HepG2 (cell line): ENCODE data around the gene BORCS5. TPM values are rescaled to one million over a fixed set of nuclear protein-coding genes. Genes with fewer than 3 reads are reported as not detected.

ENCODE experiments used
- ATAC-seq: fragments of 200-7000 bp; cut with Tn5 transposase; 3 replicates; pipeline ENCODE4 v1.9.1; 2020; ENCODE audit warnings: mild to moderate bottlenecking, moderate library complexity
- BruUV-seq: library from RNA; stranded (reverse); fragments of 400-500 nt; replicated peaks from 2 replicates; lab custom pipeline; 2021; lab: Mats Ljungman, UMichigan
- CTCF ChIA-PET: fragments of 300-600 bp; formaldehyde crosslinking; extraction: SDS; loops from one replicate; lab custom pipeline; 2021; ENCODE audit warnings: low total read pairs, inconsistent platforms, low intra/inter-chr PET ratio; lab: Yijun Ruan, JAX
- POLR2A ChIA-PET: fragments of 350-600 bp; sonication (Branson Sonifier 250); formaldehyde crosslinking; loops from one replicate; lab custom pipeline; 2020; ENCODE audit warnings: antibody characterized with exemption, inconsistent platforms; lab: Yijun Ruan, JAX
- DNase-seq: peaks from one replicate; pipeline ENCODE4 v3.0.0-alpha.2; 2015; ENCODE audit warnings: low spot score
- FAIRE-seq: peaks from 3 replicates; lab custom pipeline; 2011; peaks lifted over from hg19 to GRCh38; lab: Jason Lieb, UNC
- H2AFZ ChIP-seq: one replicate; pipeline ENCODE4 v1.6.1; 2011; ENCODE audit warnings: low read length, inconsistent platforms
- H3K27ac ChIP-seq: fragments of 300-600 bp; 3 replicates; pipeline ENCODE4 v1.8.0; 2011; ENCODE audit warnings: mixed run types, mild to moderate bottlenecking, mixed read lengths, low read length, inconsistent platforms; ENCODE audit not compliant: insufficient read depth; ENCODE audit errors: extremely low read length
- H3K27me3 ChIP-seq, 2 experiments: fragments of 200-600 bp in 1 of 2; 2 replicates in 1 of 2; 3 replicates in 1 of 2; pipeline versions ENCODE4 v1.6.0 to v1.8.0; 2011; ENCODE audit warnings: low read length in 2 of 2, mild to moderate bottlenecking in 2 of 2, moderate library complexity in 2 of 2, inconsistent platforms in 1 of 2; ENCODE audit not compliant: insufficient read depth in 2 of 2, control insufficient read depth in 1 of 2
- H3K36me3 ChIP-seq, 2 experiments: fragments of 200-600 bp in 1 of 2; replicated peaks in 1 of 2; 2 replicates in 1 of 2; 3 replicates in 1 of 2; pipeline versions ENCODE4 v1.5.1 to v1.8.0; 2011; ENCODE audit warnings: low read length in 2 of 2, inconsistent platforms in 1 of 2; ENCODE audit not compliant: insufficient read depth in 2 of 2, control insufficient read depth in 1 of 2
- H3K4me1 ChIP-seq: 2 replicates; pipeline ENCODE4 v1.5.1; 2012; ENCODE audit warnings: low read length, inconsistent platforms; ENCODE audit not compliant: insufficient read depth
- H3K4me2 ChIP-seq: 2 replicates; pipeline ENCODE4 v1.6.0; 2011; ENCODE audit warnings: low read depth, low read length, inconsistent platforms
- H3K4me3 ChIP-seq, 3 experiments: fragments of 200-600 bp in 1 of 3; sonication (generic), shearing (Covaris generic) in 1 of 3; replicated peaks in 1 of 3; 2 replicates each; pipeline ENCODE4 v1.5.1; 2011 to 2016; ENCODE audit warnings: low read length in 3 of 3, inconsistent platforms in 2 of 3, low read depth in 2 of 3, mild to moderate bottlenecking in 2 of 3, control low read depth in 1 of 3, mixed read lengths in 1 of 3; ENCODE audit not compliant: insufficient read depth in 1 of 3
- H3K79me2 ChIP-seq: one replicate; pipeline ENCODE4 v1.6.1; 2011; ENCODE audit warnings: low read length, inconsistent platforms; ENCODE audit not compliant: insufficient read depth
- H3K9ac ChIP-seq: 2 replicates; pipeline ENCODE4 v1.6.0; 2011; ENCODE audit warnings: mild to moderate bottlenecking, low read depth, low read length, inconsistent platforms; ENCODE audit not compliant: insufficient read depth
- H3K9me3 ChIP-seq: 2 replicates; pipeline ENCODE4 v1.5.1; 2012; ENCODE audit warnings: mild to moderate bottlenecking, low read length
- H4K20me1 ChIP-seq: 2 replicates; pipeline ENCODE4 v1.6.0; 2011; ENCODE audit warnings: inconsistent platforms, mild to moderate bottlenecking, low read length, moderate library complexity; ENCODE audit not compliant: insufficient read depth
- BCLAF1 ChIP-seq: fragments of 450-650 bp; IDR thresholded peaks from 2 replicates; pipeline ENCODE4 v1.6.1; 2017; ENCODE audit warnings: mild to moderate bottlenecking
- IRX3 ChIP-seq: sonication (generic); formaldehyde crosslinking; IDR thresholded peaks from 2 replicates; pipeline ENCODE4 v1.8.1; 2023; ENCODE audit warnings: mild to moderate bottlenecking, low read depth, missing genetic modification reagents, borderline replicate concordance
- SMAD3 ChIP-seq: sonication (generic); formaldehyde crosslinking; IDR thresholded peaks from 2 replicates; pipeline ENCODE4 v1.4.0; 2020; ENCODE audit warnings: missing genetic modification reagents
- SOX5 ChIP-seq: IDR thresholded peaks from 2 replicates; pipeline ENCODE4 v1.6.1; 2016; ENCODE audit warnings: borderline replicate concordance
- YEATS4 ChIP-seq: sonication (generic); formaldehyde crosslinking; IDR thresholded peaks from 2 replicates; pipeline ENCODE4 v1.4.0; 2020; ENCODE audit warnings: missing genetic modification reagents, borderline replicate concordance
- ZNF232 ChIP-seq: sonication (generic); formaldehyde crosslinking; IDR thresholded peaks from 2 replicates; pipeline ENCODE4 v1.4.0; 2020; ENCODE audit warnings: missing genetic modification reagents, borderline replicate concordance
- ZNF282 ChIP-seq: fragments of 450-650 bp; IDR thresholded peaks from 2 replicates; pipeline ENCODE4 v1.6.1; 2018; ENCODE audit not compliant: partially characterized antibody
- ZNF296 ChIP-seq: sonication (generic); formaldehyde crosslinking; conservative IDR thresholded peaks from 2 replicates; pipeline ENCODE4 v1.5.0; 2020; ENCODE audit warnings: mild to moderate bottlenecking, missing genetic modification reagents
- ZNF44 ChIP-seq: sonication (generic); formaldehyde crosslinking; IDR thresholded peaks from 2 replicates; pipeline ENCODE4 v1.5.1; 2020; ENCODE audit warnings: mild to moderate bottlenecking, missing genetic modification reagents
- ZNF564 ChIP-seq: sonication (generic); formaldehyde crosslinking; IDR thresholded peaks from 2 replicates; pipeline ENCODE4 v1.8.1; 2023; ENCODE audit warnings: mild to moderate bottlenecking, missing genetic modification reagents
- ZNF891 ChIP-seq: sonication (generic); formaldehyde crosslinking; IDR thresholded peaks from 2 replicates; pipeline ENCODE4 v1.5.0; 2020; ENCODE audit warnings: mild to moderate bottlenecking, missing genetic modification reagents
- WGBS: methylation state at CpG from one replicate; pipeline ENCODE4 v1.1.6; 2017; ENCODE audit warnings: low lambda C conversion rate; 5-methylcytosine and 5-hydroxymethylcytosine counted together
- in situ Hi-C: cut with HindIII; loops from 2 replicates; pipeline ENCODE4 v1.10.0; 2017; ENCODE audit warnings: low pct_unique_long_range_greater_than_20kb; ENCODE audit not compliant: extremely low pct_ligation_motif_present
- intact Hi-C: fragments of 100-400 bp; cut with micrococcal nuclease; formaldehyde crosslinking; loops from one replicate; pipeline ENCODE4 v1.10.0; 2022; ENCODE audit not compliant: unreplicated experiment
- polyA plus RNA-seq, 8 experiments: library from polyadenylated mRNA; depleted of rRNA in 3 of 8; stranded (reverse) in 7 of 8; unstranded in 1 of 8; fragments of >200 nt; fragmentation: Illumina TruSeq in 4 of 8; extraction: Trizol in 4 of 8; gene quantifications; 2 replicates each; pipeline versions ENCODE4 v1.2.1 to v1.2.3, GENCODE V29; 2011 to 2016; ENCODE audit warnings: low read depth in 4 of 8, missing spikeins in 1 of 8, mixed read lengths in 1 of 8; ENCODE audit not compliant: insufficient read depth in 1 of 8
- total RNA-seq, 5 experiments: library from RNA; depleted of rRNA; stranded (reverse); fragments of >200 nt; fragmentation: Illumina TruSeq; extraction: Trizol; gene quantifications; 2 replicates each; pipeline ENCODE4 v1.2.3, GENCODE V29; 2016; ENCODE audit warnings: low read depth in 1 of 5

BORCS5 gene
- total and polyA plus RNA-seq, 2 of the 13 experiments (the other 11 are each of a cell fraction or from before 2014, with no cell fraction given), result 3.9 to 4.7 TPM

GRCh38 chr12:12427568-12427967, 70.7 kb downstream of the BORCS5 start:
- WGBS, result 37% methylated on average over 4 of the region's 4 CpGs

GRCh38 chr12:12428047-12428446, 71.2 kb downstream of the BORCS5 start:
- POLR2A ChIA-PET, result interaction anchor here (2.1 kb wide), 1 partner anchor 24 kb away, joined by 4 read pairs; no protein-coding TSS in a partner anchor

More at GRCh38 chr12:12427568-12427967, 70.7 kb downstream of the BORCS5 start:
- Histone ChIP-seq H3K79me2 (peaks cover 2% of the 10 kb centered on the region), H3K9ac (no peak overlapping the region), H4K20me1 (no peaks in the 10 kb centered on the region), H3K36me3 (no peaks in the 10 kb centered on the region), H3K27me3 (no peaks in the 10 kb centered on the region), H3K9me3 (peaks cover 12% of the 10 kb centered on the region; the same call in 1 of the 2 replicates), H3K4me1 (peaks cover 52% of the 10 kb centered on the region), H3K27ac (peak overlapping the region; percentile 29), H3K4me2 (no peak overlapping the region), H2AFZ (no peak overlapping the region), H3K4me3 (no peak overlapping the region)
- in situ Hi-C loops, result no loop called here
- ChIA-PET CTCF (no interaction called here), POLR2A (no interaction called here)
- ATAC-seq (peak; percentile 59), FAIRE-seq (no peak), DNase-seq (peak; percentile 50)
- intact Hi-C loops, result no loop called here
- BruUV-seq, result no TSS peak
- TF ChIP-seq ZNF564 (CRISPR knock-in tag), result peak; percentile 99
- TF ChIP-seq SMAD3, result no peak

More at GRCh38 chr12:12428047-12428446, 71.2 kb downstream of the BORCS5 start:
- Histone ChIP-seq H4K20me1 (no peaks in the 10 kb centered on the region), H3K4me3 (no peak overlapping the region), H3K4me2 (no peak overlapping the region), H3K79me2 (peaks cover 2% of the 10 kb centered on the region), H3K27me3 (no peaks in the 10 kb centered on the region), H3K9ac (no peak overlapping the region), H3K4me1 (peaks cover 57% of the 10 kb centered on the region), H2AFZ (no peak overlapping the region), H3K9me3 (peaks cover 11% of the 10 kb centered on the region; the same call in 1 of the 2 replicates), H3K36me3 (no peaks in the 10 kb centered on the region), H3K27ac (peak overlapping the region; percentile 29)
- in situ Hi-C loops (no loop called here), intact Hi-C loops (no loop called here)
- no TSS peak for BruUV-seq
- no peak for DNase-seq
- WGBS, result 81% methylated on average over 2 of the region's 2 CpGs
- CTCF ChIA-PET, result no interaction called here
- TF ChIP-seq YEATS4 (CRISPR knock-in tag) (no peak), ZNF232 (no peak), SOX5 (no peak), ZNF44 (CRISPR knock-in tag) (no peak), BCLAF1 (no peak), ZNF296 (CRISPR knock-in tag) (no peak), ZNF891 (no peak), IRX3 (CRISPR knock-in tag) (no peak), ZNF282 (no peak)
- no peak for FAIRE-seq
- no peak; the same call in 2 of the 3 replicates for ATAC-seq
